Spleen (tissue), 7 donors: ENCODE results near the gene VPS4A.

Source experiments
- CTCF ChIP-seq, 11 experiments: fragments of 200-600 bp in 7 of 11; fragments of 450-650 bp in 4 of 11; sonication (generic) in 4 of 11; IDR thresholded peaks in 8 of 11; conservative IDR thresholded peaks in 3 of 11; 1 replicate in 7 of 11; 2 replicates in 4 of 11; pipeline versions ENCODE4 v1.4.0 to v1.8.0; 2016 to 2021; ENCODE audit warnings: antibody characterized with exemption in 11 of 11, inconsistent platforms in 4 of 11, mild to moderate bottlenecking in 1 of 11
- POLR2A ChIP-seq, 3 donors: fragments of 450-650 bp; IDR thresholded peaks; one replicate each; pipeline ENCODE4 v1.5.1; 2017; ENCODE audit warnings: antibody characterized with exemption in 3 of 3, mild to moderate bottlenecking in 1 of 3
- POLR2AphosphoS5 ChIP-seq, 3 donors: sonication (generic); formaldehyde crosslinking; IDR thresholded peaks; one replicate each; pipeline ENCODE4 v1.5.1; 2017; ENCODE audit warnings: antibody characterized with exemption in 3 of 3
- donor health status: DM: no; HTN: no; CAD: no; lungs with moderate emphysema.
- donor health status: DM: no; HTN: no; CAD: no.
- donor health status: DM: no; HTN: no; CAD: no.

- no peak for TF ChIP-seq POLR2A (IDR thresholded peaks at IDR 0.05)
- no peak for TF ChIP-seq CTCF (IDR thresholded peaks at IDR 0.05 in 8 of 11, conservative IDR thresholded peaks at IDR 0.05 in 3 of 11)
- no peak for TF ChIP-seq POLR2AphosphoS5 (IDR thresholded peaks at IDR 0.05)
Observed at GRCh38 chr16:69283851-69284250, 27.3 kb upstream of the VPS4A start.
